Kidney (tissue), 14 donors: Measurements from ENCODE around the gene CNPY3. TPM values are rescaled to one million over a fixed set of nuclear protein-coding genes. Genes with fewer than 3 reads are reported as not detected.

Experiments used
- DNase-seq, 5 donors: peaks; one replicate each; pipeline ENCODE4 v3.0.0-alpha.2; 2013 to 2020
- FAIRE-seq: peaks from 2 replicates; lab custom pipeline; 2012; peaks lifted over from hg19 to GRCh38; lab: Jason Lieb, UNC
- H3K27ac ChIP-seq, 2 donors: one replicate each; pipeline ENCODE4 v1.7.0; 2013; ENCODE audit warnings: low read depth in 2 of 2, low read length in 2 of 2, inconsistent platforms in 1 of 2
- H3K27me3 ChIP-seq: one replicate; pipeline ENCODE4 v1.7.1; 2013; ENCODE audit warnings: low read length, inconsistent platforms; ENCODE audit not compliant: control insufficient read depth, insufficient read depth
- H3K36me3 ChIP-seq, 3 donors: one replicate each; pipeline versions ENCODE4 v1.7.0 to v1.7.1; 2013; ENCODE audit warnings: low read length in 3 of 3, control low read depth in 1 of 3, inconsistent platforms in 1 of 3; ENCODE audit not compliant: insufficient read depth in 3 of 3, control insufficient read depth in 2 of 3
- H3K4me1 ChIP-seq, 3 donors: one replicate each; pipeline versions ENCODE4 v1.7.0 to v1.7.1; 2013; ENCODE audit warnings: low read length in 3 of 3, inconsistent platforms in 1 of 3, low read depth in 1 of 3; ENCODE audit not compliant: control insufficient read depth in 2 of 3, insufficient read depth in 2 of 3
- H3K4me3 ChIP-seq, 3 donors: one replicate each; pipeline versions ENCODE4 v1.7.0 to v1.8.1; 2013; ENCODE audit warnings: low read length in 3 of 3, control low read depth in 1 of 3, inconsistent platforms in 1 of 3
- H3K9ac ChIP-seq, 3 donors: one replicate each; pipeline versions ENCODE4 v1.7.0 to v1.7.1; 2013; ENCODE audit warnings: low read length in 3 of 3, control low read depth in 1 of 3, inconsistent platforms in 1 of 3
- H3K9me3 ChIP-seq, 3 donors: one replicate each; pipeline versions ENCODE4 v1.7.0 to v1.7.1; 2013; ENCODE audit warnings: low read length in 3 of 3, control low read depth in 1 of 3, inconsistent platforms in 1 of 3; ENCODE audit not compliant: control insufficient read depth in 2 of 3, insufficient read depth in 1 of 3
- CTCF ChIP-seq: IDR thresholded peaks from 3 replicates; pipeline ENCODE4 v1.5.1; 2012; ENCODE audit warnings: mild to moderate bottlenecking, moderate library complexity, borderline replicate concordance; ENCODE audit not compliant: insufficient read depth; ENCODE audit errors: extremely low read depth
- intact Hi-C: fragments of 100-400 bp; cut with DNase I; formaldehyde crosslinking; loops from one replicate; pipeline ENCODE4 v1.11.1; 2022
- polyA plus RNA-seq: library from polyadenylated mRNA; stranded (reverse); fragments of 350-450 nt; fragmentation: Illumina TruSeq; extraction: RNeasy Lipid Tissue Mini Kit (QIAGEN cat#74804); gene quantifications from one replicate; pipeline ENCODE4 v1.2.3, GENCODE V29; 2014; ENCODE audit warnings: low read depth, low replicate concordance; ENCODE audit not compliant: insufficient read depth
- total RNA-seq: library from RNA; stranded (reverse); fragmentation: NEBNext Ultra II Directional; extraction: Animal tissue kit (Norgen Biotek cat#: 25700); gene quantifications from one replicate; pipeline ENCODE4 v1.2.1, GENCODE V29; 2021
- donor health status: control.
- donor health status: control.
- donor health status: control.
- donor health status: control.
- donor health status: control.
- donor health status: DM: yes; HTN: yes; CAD: no.
- donor health status: Normal renal cell carcinoma (clear cell type).

The CNPY3 gene
- total and polyA plus RNA-seq, 2 donors from 2014 or later, result 40.1 to 49.9 TPM

- no peak overlapping the region for H3K9ac ChIP-seq
- H3K27me3 ChIP-seq, result no peaks in the 10 kb centered on the region
- no peaks in the 10 kb centered on the region for H3K4me1 ChIP-seq
- no peak overlapping the region for H3K4me3 ChIP-seq
- H3K27ac ChIP-seq, result no peak overlapping the region
- H3K36me3 ChIP-seq, result peaks cover 0 to 13% (median 3%) of the 10 kb centered on the region in 3 donors
- no peak for FAIRE-seq
- intact Hi-C loops, result no loop called here
- H3K9me3 ChIP-seq, result no peaks in the 10 kb centered on the region
- no peak for DNase-seq
- TF ChIP-seq CTCF, result no peak
Measured at GRCh38 chr6:42970871-42971612, 41.8 kb downstream of the CNPY3 start.

GRCh38 chr6:42971746-42972327 lies 42.6 kb downstream of the CNPY3 start:
- no peak for FAIRE-seq

GRCh38 chr6:42973926-42974325 lies 44.6 kb downstream of the CNPY3 start:
- FAIRE-seq (no peak), DNase-seq (no peak)
- Histone ChIP-seq H3K27me3 (no peaks in the 10 kb centered on the region), H3K36me3 (peaks cover 0 to 8% (median 3%) of the 10 kb centered on the region in 3 donors), H3K9me3 (no peaks in the 10 kb centered on the region), H3K4me1 (peaks cover 0 to 4% (median 0%) of the 10 kb centered on the region in 3 donors), H3K9ac (no peak overlapping the region), H3K4me3 (no peak overlapping the region), H3K27ac (no peak overlapping the region)
- TF ChIP-seq CTCF, result no peak
- intact Hi-C loops, result no loop called here

More at GRCh38 chr6:42971746-42972327, 42.6 kb downstream of the CNPY3 start:
- Histone ChIP-seq H3K9ac (no peak overlapping the region), H3K4me3 (no peak overlapping the region), H3K9me3 (no peaks in the 10 kb centered on the region), H3K27ac (no peak overlapping the region), H3K27me3 (no peaks in the 10 kb centered on the region), H3K36me3 (peaks cover 0 to 8% (median 3%) of the 10 kb centered on the region in 3 donors), H3K4me1 (no peaks in the 10 kb centered on the region)
- intact Hi-C loops, result no loop called here
- TF ChIP-seq CTCF, result no peak
- no peak for DNase-seq
